Fibroblast of lung (primary cell): ENCODE results near the gene GOLGA8S. TPM values are rescaled to one million over a fixed set of nuclear protein-coding genes. Genes with fewer than 3 reads are reported as not detected.
"Not testable (repeated sequence)": the region's sequence is repeated elsewhere in the genome, so short reads cannot be mapped to it uniquely, and the experiment has no call there.

Source experiments
- DNase-seq, 2 donors: peaks; one replicate each; pipeline versions ENCODE4 v3.0.0 to v3.0.0-alpha.2; 2010; ENCODE audit warnings: low read depth in 2 of 2
- H2AFZ ChIP-seq: 2 replicates; pipeline ENCODE4 v1.5.1; 2012; ENCODE audit warnings: low read length, control low read depth, inconsistent platforms
- H3K27ac ChIP-seq: 2 replicates; pipeline ENCODE4 v1.5.1; 2011; ENCODE audit warnings: low read length, control low read depth; ENCODE audit not compliant: insufficient read depth
- H3K27me3 ChIP-seq: 2 replicates; pipeline ENCODE4 v1.5.1; 2011; ENCODE audit warnings: mild to moderate bottlenecking, low read length; ENCODE audit not compliant: control insufficient read depth, insufficient read depth
- H3K36me3 ChIP-seq: 2 replicates; pipeline ENCODE4 v1.5.1; 2011; ENCODE audit warnings: low read length; ENCODE audit not compliant: control insufficient read depth, insufficient read depth
- H3K4me1 ChIP-seq: 2 replicates; pipeline ENCODE4 v1.5.1; 2011; ENCODE audit warnings: low read length; ENCODE audit not compliant: control insufficient read depth, insufficient read depth; ENCODE audit errors: extremely low read depth
- H3K4me2 ChIP-seq: 2 replicates; pipeline ENCODE4 v1.5.1; 2011; ENCODE audit warnings: low read length, control low read depth; ENCODE audit not compliant: insufficient read depth; ENCODE audit errors: extremely low read depth
- H3K4me3 ChIP-seq, 4 experiments: fragments of 200-600 bp in 1 of 4; sonication (generic) in 1 of 4; replicated peaks in 1 of 4; 2 replicates each; pipeline ENCODE4 v1.5.1; 2011 to 2016; ENCODE audit warnings: low read length in 4 of 4, low read depth in 3 of 4, mild to moderate bottlenecking in 3 of 4, control low read depth in 2 of 4, inconsistent platforms in 1 of 4, mixed read lengths in 1 of 4; ENCODE audit not compliant: insufficient read depth in 1 of 4; ENCODE audit errors: control extremely low read depth in 1 of 4
- H3K79me2 ChIP-seq: 2 replicates; pipeline ENCODE4 v1.5.1; 2012; ENCODE audit warnings: mild to moderate bottlenecking, low read length, inconsistent platforms; ENCODE audit not compliant: control insufficient read depth, insufficient read depth
- H3K9ac ChIP-seq: 2 replicates; pipeline ENCODE4 v1.5.1; 2011; ENCODE audit warnings: mild to moderate bottlenecking, low read length, control low read depth; ENCODE audit not compliant: insufficient read depth
- H3K9me3 ChIP-seq: 2 replicates; pipeline ENCODE4 v1.5.1; 2012; ENCODE audit warnings: low read depth, low read length; ENCODE audit not compliant: control insufficient read depth, insufficient read depth
- H4K20me1 ChIP-seq: 2 replicates; pipeline ENCODE4 v1.5.1; 2011; ENCODE audit warnings: low read length; ENCODE audit not compliant: control insufficient read depth, insufficient read depth; ENCODE audit errors: extremely low read depth
- EZH2 ChIP-seq: IDR thresholded peaks from 2 replicates; pipeline ENCODE4 v1.5.1; 2012; ENCODE audit warnings: low read length, control low read depth, mild to moderate bottlenecking; ENCODE audit errors: missing control alignments
- polyA plus RNA-seq, 2 donors: library from polyadenylated mRNA; depleted of rRNA in 1 of 2; stranded (reverse) in 1 of 2; unstranded in 1 of 2; fragments of >200 nt; gene quantifications; 2 replicates each; pipeline ENCODE4 v1.2.1, GENCODE V29; 2011 to 2012; ENCODE audit warnings: missing spikeins in 1 of 2
- total RNA-seq: library from RNA; depleted of rRNA; stranded (reverse); fragments of >200 nt; gene quantifications from 2 replicates; pipeline ENCODE4 v1.2.1, GENCODE V29; 2014
- TF ChIP-seq, protein P1 (sequence below), 2 donors: IDR thresholded peaks in 1 of 2; conservative IDR thresholded peaks in 1 of 2; 1 replicate in 1 of 2; 2 replicates in 1 of 2; pipeline ENCODE4 v1.5.1; 2011 to 2012; ENCODE audit warnings: low read length in 2 of 2, control low read depth in 1 of 2, inconsistent platforms in 1 of 2, low read depth in 1 of 2, mild to moderate bottlenecking in 1 of 2

GOLGA8S gene
- total and polyA plus RNA-seq, 2 donors (not counting 1 experiment from before 2014, with no cell fraction given) = under 0.01 to 0.03 TPM

DNA sequence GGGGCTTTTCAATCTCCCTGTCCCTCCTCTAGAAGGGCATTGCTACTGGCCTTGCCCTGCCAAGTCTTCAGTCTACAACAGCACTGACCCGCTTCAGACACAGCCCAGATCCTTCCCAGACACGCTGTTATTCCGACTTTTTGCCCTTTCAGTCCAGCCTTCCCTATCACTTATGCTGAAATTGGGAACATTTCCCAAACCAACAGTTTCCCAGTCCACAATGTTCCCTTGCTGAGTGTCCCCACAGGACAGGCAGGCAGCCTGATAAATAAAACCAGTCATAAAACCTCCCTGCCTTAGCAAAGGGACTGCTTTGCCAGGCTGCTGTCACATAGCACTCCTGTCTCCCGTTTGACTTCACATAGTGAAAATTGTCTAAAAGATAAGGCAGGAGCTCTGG is 49.0 kb downstream of the GOLGA8S start:
- Histone ChIP-seq H3K79me2 (no peaks in the 10 kb centered on the region), H3K4me3 (no peak overlapping the region), H3K27me3 (no peaks in the 10 kb centered on the region), H3K9ac (no peak overlapping the region), H4K20me1 (no peaks in the 10 kb centered on the region), H3K4me1 (no peaks in the 10 kb centered on the region), H2AFZ (no peak overlapping the region), H3K4me2 (no peak overlapping the region), H3K36me3 (no peaks in the 10 kb centered on the region), H3K9me3 (no peaks in the 10 kb centered on the region), H3K27ac (no peak overlapping the region)
- no peak for TF ChIP-seq EZH2
- TF ChIP-seq, protein P1, sequence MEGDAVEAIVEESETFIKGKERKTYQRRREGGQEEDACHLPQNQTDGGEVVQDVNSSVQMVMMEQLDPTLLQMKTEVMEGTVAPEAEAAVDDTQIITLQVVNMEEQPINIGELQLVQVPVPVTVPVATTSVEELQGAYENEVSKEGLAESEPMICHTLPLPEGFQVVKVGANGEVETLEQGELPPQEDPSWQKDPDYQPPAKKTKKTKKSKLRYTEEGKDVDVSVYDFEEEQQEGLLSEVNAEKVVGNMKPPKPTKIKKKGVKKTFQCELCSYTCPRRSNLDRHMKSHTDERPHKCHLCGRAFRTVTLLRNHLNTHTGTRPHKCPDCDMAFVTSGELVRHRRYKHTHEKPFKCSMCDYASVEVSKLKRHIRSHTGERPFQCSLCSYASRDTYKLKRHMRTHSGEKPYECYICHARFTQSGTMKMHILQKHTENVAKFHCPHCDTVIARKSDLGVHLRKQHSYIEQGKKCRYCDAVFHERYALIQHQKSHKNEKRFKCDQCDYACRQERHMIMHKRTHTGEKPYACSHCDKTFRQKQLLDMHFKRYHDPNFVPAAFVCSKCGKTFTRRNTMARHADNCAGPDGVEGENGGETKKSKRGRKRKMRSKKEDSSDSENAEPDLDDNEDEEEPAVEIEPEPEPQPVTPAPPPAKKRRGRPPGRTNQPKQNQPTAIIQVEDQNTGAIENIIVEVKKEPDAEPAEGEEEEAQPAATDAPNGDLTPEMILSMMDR (conservative IDR thresholded peaks at IDR 0.05 in 1 of 2, IDR thresholded peaks at IDR 0.05 in 1 of 2; ENCODE audit: low read depth in 1 of 2, low read length in 2 of 2) = no peak
- no peak for DNase-seq

DNA sequence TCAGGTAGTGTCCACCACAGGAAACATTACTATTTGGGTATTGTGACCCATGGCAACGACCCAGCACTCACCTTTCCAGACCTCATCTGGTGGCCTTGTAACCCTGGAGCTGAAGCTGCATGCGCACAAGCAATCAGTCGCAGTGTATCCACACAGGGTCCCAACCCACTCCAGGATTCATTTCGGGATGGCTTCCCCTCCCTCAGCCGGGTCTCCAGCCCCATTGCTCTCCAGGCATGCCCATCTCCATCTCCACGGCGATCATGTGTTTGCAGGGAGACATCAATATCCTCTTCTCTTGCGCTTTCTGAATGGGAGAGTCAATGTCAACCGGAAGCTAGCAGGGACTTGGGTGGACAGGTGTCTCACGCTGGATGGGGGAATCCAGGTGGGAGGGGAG is 57.3 kb downstream of the GOLGA8S start:
- no peaks in the 10 kb centered on the region for H3K79me2 ChIP-seq
- H3K4me3 ChIP-seq = no peak overlapping the region
- H3K27me3 ChIP-seq = no peaks in the 10 kb centered on the region
- no peaks in the 10 kb centered on the region for H3K4me1 ChIP-seq
- no peak overlapping the region for H2AFZ ChIP-seq
- TF ChIP-seq, protein P1 (conservative IDR thresholded peaks at IDR 0.05 in 1 of 2, IDR thresholded peaks at IDR 0.05 in 1 of 2; ENCODE audit: low read depth in 1 of 2, low read length in 2 of 2) = no peak
- no peak for TF ChIP-seq EZH2
- H3K36me3 ChIP-seq = no peaks in the 10 kb centered on the region
- no peak overlapping the region for H3K9ac ChIP-seq
- no peaks in the 10 kb centered on the region for H3K9me3 ChIP-seq
- no peaks in the 10 kb centered on the region for H4K20me1 ChIP-seq
- no peak overlapping the region for H3K27ac ChIP-seq
- DNase-seq = no peak
- H3K4me2 ChIP-seq = no peak overlapping the region

DNA sequence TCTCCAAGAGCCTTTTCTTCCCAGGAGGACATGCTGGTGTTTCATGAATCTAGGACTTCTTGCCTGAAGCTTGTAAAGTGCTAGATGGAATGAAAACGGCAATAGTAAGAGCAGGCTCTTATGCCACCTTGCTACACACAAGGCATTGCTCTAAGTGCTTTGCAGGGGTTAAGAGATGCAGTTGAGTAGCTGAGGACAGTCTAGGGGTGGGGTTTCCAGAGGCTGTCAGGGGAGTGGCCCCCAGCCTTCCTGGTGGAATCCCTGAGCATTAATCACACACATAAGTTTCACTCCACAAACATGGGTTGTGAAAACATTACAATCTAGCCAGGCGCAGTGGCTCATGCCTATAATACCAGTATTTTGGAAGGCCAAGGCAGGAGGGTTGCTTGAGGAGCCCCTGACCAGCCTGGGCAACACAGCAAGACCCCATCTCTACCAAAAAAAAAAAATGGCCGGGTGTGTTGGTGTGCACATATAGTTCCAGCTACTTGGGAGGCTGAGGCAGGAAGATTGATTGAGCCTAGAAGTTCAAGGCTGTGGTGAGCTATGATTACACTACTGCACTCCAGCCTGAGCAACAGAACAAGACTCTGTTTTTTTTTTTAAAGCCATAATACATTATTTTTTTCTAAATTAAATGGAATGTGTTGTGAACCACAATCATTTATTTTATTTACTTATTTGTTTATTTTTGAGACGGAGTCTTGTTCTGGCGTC is 58.5 kb downstream of the GOLGA8S start:
- H2AFZ ChIP-seq, H3K9ac ChIP-seq, H3K79me2 ChIP-seq, H3K9me3 ChIP-seq, H4K20me1 ChIP-seq, H3K4me3 ChIP-seq, DNase-seq, H3K4me1 ChIP-seq, H3K36me3 ChIP-seq, H3K4me2 ChIP-seq, H3K27me3 ChIP-seq, H3K27ac ChIP-seq: not testable (repeated sequence)

Other genes with a start within 250 kb of the GOLGA8S start
- not detected in 2 replicates for gene GOLGA6L1, start 217.9 kb upstream of the GOLGA8S start, total RNA-seq
- gene GOLGA6L1, start 217.9 kb upstream of the GOLGA8S start, polyA plus RNA-seq = not detected in 2 replicates
- not detected in 2 replicates for gene GOLGA6L26, start 20.6 kb upstream of the GOLGA8S start, total RNA-seq
- gene GOLGA6L26, start 20.6 kb upstream of the GOLGA8S start, polyA plus RNA-seq = not detected in 2 replicates
- not detected in 2 replicates for gene GOLGA6L2, start 92.5 kb downstream of the GOLGA8S start, total RNA-seq
- not detected in 2 replicates for gene GOLGA6L2, start 92.5 kb downstream of the GOLGA8S start, polyA plus RNA-seq
- under 0.01 and 0.77 TPM in 2 replicates for gene MKRN3, start 210.9 kb downstream of the GOLGA8S start, total RNA-seq
- 0.14 TPM in 1 of 2 replicates, not detected in the other for gene MKRN3, start 210.9 kb downstream of the GOLGA8S start, polyA plus RNA-seq